GM12878 (cell line): ENCODE measurements around the gene ABCF1. TPM values are rescaled to one million over a fixed set of nuclear protein-coding genes. Genes with fewer than 3 reads are reported as not detected.

Experiments used
- ATAC-seq: fragments of 200-7000 bp; cut with Tn5 transposase; 3 replicates; pipeline ENCODE4 v1.9.1; 2020; ENCODE audit warnings: mild to moderate bottlenecking, moderate library complexity
- BruUV-seq: library from RNA; stranded (reverse); fragments of 400-500 nt; replicated peaks from 2 replicates; lab custom pipeline; 2021; lab: Mats Ljungman, UMichigan
- CTCF ChIA-PET: fragments of 300-600 bp; sonication (Branson Sonifier 250); formaldehyde crosslinking; extraction: SDS; loops from one replicate; lab custom pipeline; 2021; ENCODE audit warnings: inconsistent platforms; lab: Yijun Ruan, JAX
- POLR2A ChIA-PET: fragments of 350-600 bp; formaldehyde crosslinking; extraction: SDS; loops from one replicate; lab custom pipeline; 2021; ENCODE audit warnings: inconsistent platforms; lab: Charles Lee
- RAD21 ChIA-PET: fragments of 300-600 bp; sonication (Branson Sonifier 250); formaldehyde crosslinking; loops from one replicate; lab custom pipeline; 2023; ENCODE audit warnings: antibody characterized with exemption; ENCODE audit not compliant: unreplicated experiment; lab: Charles Lee
- SMC1A ChIA-PET: fragments of 300-600 bp; sonication (Branson Sonifier 250); formaldehyde crosslinking; loops from one replicate; lab custom pipeline; 2023; ENCODE audit not compliant: unreplicated experiment, uncharacterized antibody; lab: Charles Lee
- DNase-seq: peaks from one replicate; pipeline ENCODE4 v3.0.0-alpha.2; 2011; ENCODE audit warnings: low read depth, low spot score
- FAIRE-seq: peaks from 3 replicates; lab custom pipeline; 2011; peaks lifted over from hg19 to GRCh38; lab: Jason Lieb, UNC
- H2AFZ ChIP-seq: 2 replicates; pipeline ENCODE4 v1.6.0; 2011; ENCODE audit warnings: low read depth, low read length, control low read depth; ENCODE audit not compliant: control insufficient read depth
- H3K27ac ChIP-seq: 2 replicates; pipeline ENCODE4 v1.5.1; 2011; ENCODE audit warnings: control low read depth; ENCODE audit not compliant: control insufficient read depth, insufficient read depth
- H3K27me3 ChIP-seq, 2 experiments: replicated peaks in 1 of 2; 2 replicates each; pipeline versions ENCODE4 v1.6.0 to v1.6.1; 2011; ENCODE audit warnings: low read length in 1 of 2; ENCODE audit not compliant: control insufficient read depth in 2 of 2, insufficient read depth in 2 of 2
- H3K36me3 ChIP-seq, 2 experiments: 2 replicates each; pipeline ENCODE4 v1.5.1; 2011; ENCODE audit warnings: low read length in 1 of 2; ENCODE audit not compliant: control insufficient read depth in 2 of 2, insufficient read depth in 2 of 2
- H3K4me1 ChIP-seq: 2 replicates; pipeline ENCODE4 v1.6.1; 2011; ENCODE audit warnings: mild to moderate bottlenecking, low read length, moderate library complexity, mixed read lengths; ENCODE audit not compliant: control insufficient read depth, insufficient read depth
- H3K4me2 ChIP-seq: 2 replicates; pipeline ENCODE4 v1.6.0; 2011; ENCODE audit warnings: control low read depth; ENCODE audit not compliant: control insufficient read depth, insufficient read depth
- H3K4me3 ChIP-seq: fragments of 200-600 bp; sonication (generic); 2 replicates; pipeline ENCODE4 v1.5.1; 2016
- H3K79me2 ChIP-seq: 2 replicates; pipeline ENCODE4 v1.6.0; 2011; ENCODE audit warnings: low read length; ENCODE audit not compliant: control insufficient read depth, insufficient read depth
- H3K9ac ChIP-seq: 2 replicates; pipeline ENCODE4 v1.8.0; 2011; ENCODE audit warnings: low read length, control low read depth, mixed read lengths; ENCODE audit not compliant: control insufficient read depth, insufficient read depth
- H3K9me3 ChIP-seq: replicated peaks from 3 replicates; pipeline ENCODE4 v1.5.1; 2011; ENCODE audit warnings: mild to moderate bottlenecking, low read length; ENCODE audit not compliant: control insufficient read depth, insufficient read depth
- H4K20me1 ChIP-seq: 2 replicates; pipeline ENCODE4 v1.6.0; 2011; ENCODE audit not compliant: control insufficient read depth, insufficient read depth
- BHLHE40 ChIP-seq, 2 experiments: fragments of 450-650 bp in 1 of 2; IDR thresholded peaks; 2 replicates each; pipeline ENCODE4 v1.6.1; 2011 to 2017; ENCODE audit warnings: low read depth in 2 of 2, borderline replicate concordance in 1 of 2, improper control_type of control experiment in 1 of 2, low read length in 1 of 2, mild to moderate bottlenecking in 1 of 2
- BRCA1 ChIP-seq: IDR thresholded peaks from 2 replicates; pipeline ENCODE4 v1.6.1; 2011; ENCODE audit warnings: low read depth, low read length, improper control_type of control experiment
- CHD1 ChIP-seq: IDR thresholded peaks from 2 replicates; pipeline ENCODE4 v1.6.1; 2012; ENCODE audit warnings: low read depth, low read length, improper control_type of control experiment
- JUND ChIP-seq: IDR thresholded peaks from 2 replicates; pipeline ENCODE4 v1.6.1; 2012; ENCODE audit warnings: low read depth, mild to moderate bottlenecking, low read length, improper control_type of control experiment, moderate library complexity
- NR2C2 ChIP-seq: IDR thresholded peaks from 2 replicates; pipeline ENCODE4 v1.6.1; 2011; ENCODE audit warnings: borderline replicate concordance, low read depth; ENCODE audit not compliant: control insufficient read depth, insufficient read length
- RAD21 ChIP-seq: IDR thresholded peaks from 2 replicates; pipeline ENCODE4 v1.6.1; 2011; ENCODE audit warnings: mild to moderate bottlenecking, low read depth, low read length, moderate library complexity; ENCODE audit not compliant: insufficient read depth
- RB1 ChIP-seq: fragments of 450-650 bp; formaldehyde crosslinking; IDR thresholded peaks from 2 replicates; pipeline ENCODE4 v1.6.1; 2017; ENCODE audit warnings: mild to moderate bottlenecking, borderline replicate concordance
- STAT3 ChIP-seq: IDR thresholded peaks from 2 replicates; pipeline ENCODE4 v1.6.1; 2011; ENCODE audit warnings: low read depth, low read length, improper control_type of control experiment
- TARDBP ChIP-seq: IDR thresholded peaks from 2 replicates; pipeline ENCODE4 v1.6.1; 2016; ENCODE audit warnings: borderline replicate concordance
- YBX1 ChIP-seq: fragments of 450-650 bp; IDR thresholded peaks from 2 replicates; pipeline ENCODE4 v1.6.1; 2016; ENCODE audit warnings: antibody characterized with exemption
- WGBS: methylation state at CpG from one replicate; pipeline ENCODE4 v1.1.6; 2016; ENCODE audit warnings: low lambda C conversion rate; ENCODE audit not compliant: insufficient replicate concordance, insufficient coverage; ENCODE audit errors: missing lambda C conversion rate; 5-methylcytosine and 5-hydroxymethylcytosine counted together
- in situ Hi-C: fragments of 300-500 bp; cut with MboI; formaldehyde crosslinking; loops from 9 replicates; pipeline ENCODE4 v1.14.3; 2018; ENCODE audit warnings: mixed read lengths
- intact Hi-C: fragments of 100-400 bp; cut with micrococcal nuclease; formaldehyde crosslinking; loops from one replicate; pipeline ENCODE4 v1.14.2; 2022; ENCODE audit not compliant: unreplicated experiment
- polyA plus RNA-seq, 11 experiments: library from polyadenylated mRNA; depleted of rRNA in 4 of 11; unstranded in 6 of 11; stranded (reverse) in 5 of 11; fragments of >200 nt; fragmentation: Nextera tagmentation in 4 of 11; fragmentation: Illumina TruSeq in 1 of 11; extraction: Ambion mirVana in 4 of 11; extraction: Trizol in 1 of 11; gene quantifications; 1 replicate in 1 of 11; 2 replicates in 10 of 11; pipeline versions ENCODE4 v1.2.1 to v1.2.3, GENCODE V29; 2011 to 2016; ENCODE audit warnings: inconsistent platforms in 2 of 11, missing spikeins in 2 of 11, low read depth in 1 of 11
- total RNA-seq, 4 experiments: library from RNA; depleted of rRNA in 3 of 4; stranded (reverse); fragments of >200 nt in 3 of 4; fragmentation: Illumina TruSeq in 1 of 4; extraction: Trizol in 1 of 4; gene quantifications; 2 replicates each; pipeline versions ENCODE4 v1.2.1 to v1.2.3, GENCODE V29; 2013 to 2021

Gene ABCF1
- total and polyA plus RNA-seq, 10 of the 15 experiments (the other 5 are each of a cell fraction or from before 2014, with no cell fraction given), result 21.3 to 79.6 (median 55.9) TPM

DNA sequence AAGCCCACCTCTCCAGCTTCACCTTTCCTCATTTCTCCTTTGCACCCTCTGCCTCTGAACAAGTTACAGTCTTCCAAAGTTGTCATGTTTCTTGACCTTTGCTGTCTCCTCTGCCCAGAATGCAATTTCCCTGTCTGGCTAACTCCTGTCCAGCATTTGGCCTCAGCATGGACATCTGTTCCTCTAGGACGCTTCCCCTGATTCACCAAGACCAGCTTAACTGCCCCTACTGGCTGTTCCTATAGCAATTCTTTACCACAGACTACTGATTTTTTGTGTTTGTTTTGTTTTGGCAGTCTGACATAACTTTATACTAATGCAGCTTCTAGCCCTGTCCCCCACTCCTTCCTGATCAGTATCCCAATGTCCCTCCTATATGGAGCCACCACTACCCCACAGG lies 28.3 kb upstream of the ABCF1 start:
- CTCF ChIA-PET, result interaction anchor here (0.8 to 15.6 kb wide), 19 partner anchors 12 to 192 kb away, joined by 3 to 480 read pairs (median 17); partner anchors contain the start of genes ABCF1, DHX16, GNL1 and PRR3
- no TSS peak for BruUV-seq
- 0% methylated on average over 1 of the region's 1 CpG for WGBS
- intact Hi-C loops, result loop anchor here (5.0 kb wide), 2 partner anchors 129 to 194 kb away; partner anchors contain the start of gene DHX16
- H3K36me3 ChIP-seq, result peaks cover 1 to 4% of the 10 kb centered on the region in 2 experiments; a peak in 2 of 4 replicates
- no peaks in the 10 kb centered on the region for H4K20me1 ChIP-seq
- H3K4me1 ChIP-seq, result peaks cover 7% of the 10 kb centered on the region; the same call in 1 of the 2 replicates
- DNase-seq (no peak), ATAC-seq (no peak), FAIRE-seq (no peak)
- H3K79me2 ChIP-seq, result no peaks in the 10 kb centered on the region
- H3K4me3 ChIP-seq, result no peak overlapping the region
- RAD21 ChIA-PET, result interaction anchor here (1.1 to 8.4 kb wide), 5 partner anchors 9 to 193 kb away, joined by 3 to 159 read pairs (median 14); no protein-coding TSS in a partner anchor
- in situ Hi-C loops, result no loop called here
- SMC1A ChIA-PET, result interaction anchor here (0.8 to 12.5 kb wide), 12 partner anchors 12 to 184 kb away, joined by 3 to 221 read pairs (median 6); no protein-coding TSS in a partner anchor
- no peak overlapping the region for H3K9ac ChIP-seq
- no peaks in the 10 kb centered on the region for H3K9me3 ChIP-seq
- no peak for TF ChIP-seq STAT3
- no peak for TF ChIP-seq NR2C2
- no peak for TF ChIP-seq TARDBP
- H3K27me3 ChIP-seq, result no peaks in the 10 kb centered on the region
- no peak overlapping the region for H3K27ac ChIP-seq
- POLR2A ChIA-PET, result interaction anchor here (1.4 kb wide), 1 partner anchor 14 kb away, joined by 5 read pairs; no protein-coding TSS in a partner anchor
- no peak overlapping the region for H2AFZ ChIP-seq
- H3K4me2 ChIP-seq, result no peak overlapping the region

- no peak overlapping the region for H3K4me3 ChIP-seq
- in situ Hi-C loops, result no loop called here
- WGBS, result 82% methylated on average over 3 of the region's 3 CpGs
- no peak for DNase-seq
- H3K4me1 ChIP-seq, result peaks cover 7% of the 10 kb centered on the region; the same call in 1 of the 2 replicates
- no peak for ATAC-seq
- no peak overlapping the region for H3K9ac ChIP-seq
- ChIA-PET POLR2A (interaction anchor here (1.4 to 3.0 kb wide), 2 partner anchors 15 to 61 kb away, joined by 5 to 15 read pairs; no protein-coding TSS in a partner anchor), CTCF (interaction anchor here (1.2 to 15.6 kb wide), 17 partner anchors 11 to 543 kb away, joined by 3 to 480 read pairs (median 7); partner anchors contain the start of genes ABCF1, DHX16, GNL1 and PRR3), SMC1A (interaction anchor here (1.3 to 12.5 kb wide), 13 partner anchors 11 to 93 kb away, joined by 3 to 221 read pairs (median 6); partner anchors contain the start of genes GNL1 and PRR3), RAD21 (interaction anchor here (1.4 to 8.4 kb wide), 5 partner anchors 30 to 187 kb away, joined by 5 to 159 read pairs (median 14); no protein-coding TSS in a partner anchor)
- intact Hi-C loops, result loop anchor here (1.0 to 5.0 kb wide), 3 partner anchors 62 to 193 kb away; partner anchors contain the start of gene DHX16
- H3K9me3 ChIP-seq, result no peaks in the 10 kb centered on the region
- no peak for FAIRE-seq
- no TSS peak for BruUV-seq
- no peak overlapping the region for H3K27ac ChIP-seq
- H3K27me3 ChIP-seq, result no peaks in the 10 kb centered on the region
- no peaks in the 10 kb centered on the region for H3K79me2 ChIP-seq
- no peaks in the 10 kb centered on the region for H4K20me1 ChIP-seq
- H2AFZ ChIP-seq, result no peak overlapping the region
- H3K4me2 ChIP-seq, result no peak overlapping the region
- TF ChIP-seq RAD21 (no peak), CHD1 (no peak), JUND (no peak), BRCA1 (no peak), YBX1 (no peak), BHLHE40 (IDR thresholded peaks at IDR 0.05; ENCODE audit: borderline replicate concordance in 1 of 2, low read depth in 2 of 2, low read length in 1 of 2) (no peak), RB1 (no peak)
- peaks cover 1 to 7% of the 10 kb centered on the region in 2 experiments; a peak in 2 of 4 replicates for H3K36me3 ChIP-seq
These were observed 27.4 kb upstream of the ABCF1 start for GRCh38 chr6:30543821-30544220.
